NCI-H2171 treated with DMSO at 0.1 percent for 48 hours (cell line): Measurements from ENCODE around the gene SEMA4D.
"Not testable (repeated sequence)": the region's sequence is repeated elsewhere in the genome, so short reads cannot be mapped to it uniquely, and the experiment has no call there.

Experiments used
- DNase-seq: peaks from one replicate; lab custom pipeline; 2025; lab: John Stamatoyannopoulos, UW

Gene SEMA4D

DNA sequence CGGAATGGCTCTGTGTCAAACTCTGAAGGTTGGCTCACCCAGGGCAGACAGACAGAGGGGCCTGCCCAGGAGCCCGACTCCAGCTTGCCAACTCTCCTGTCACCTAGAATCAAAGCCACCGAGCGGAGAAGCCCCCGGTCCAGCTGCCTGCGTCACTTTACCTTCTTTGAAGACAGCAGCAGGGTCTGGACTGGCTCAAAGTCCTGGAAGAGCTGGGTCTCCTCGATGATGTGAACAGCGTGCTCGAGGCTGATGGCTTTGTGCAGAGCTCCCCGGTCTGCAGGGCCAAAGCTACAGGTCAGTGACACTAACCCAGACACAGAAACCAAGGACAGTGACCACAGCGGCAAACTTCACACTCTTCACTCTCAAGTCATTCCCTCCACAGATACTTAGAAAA lies 111.7 kb downstream of the SEMA4D start:
- no peak for DNase-seq

DNA sequence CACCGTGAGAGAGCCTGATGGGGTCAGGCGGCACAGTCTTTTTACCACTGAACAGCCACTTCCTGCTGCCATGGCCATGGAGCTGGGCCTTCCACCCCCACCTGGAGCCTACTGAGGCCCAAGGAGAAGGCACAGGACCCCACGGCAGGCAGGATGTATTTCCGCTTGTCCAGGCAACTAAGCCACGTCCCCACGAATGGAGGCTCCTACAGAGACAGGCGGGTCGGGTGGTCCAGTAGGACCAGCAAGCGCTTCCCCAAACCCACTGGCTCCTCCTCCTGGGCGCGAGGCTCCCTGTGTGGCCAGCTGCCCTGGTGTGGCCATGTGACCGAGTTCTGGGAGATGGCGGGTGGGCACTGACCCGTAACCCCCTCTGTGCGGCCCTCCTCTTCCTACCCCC lies 113.1 kb downstream of the SEMA4D start:
- DNase-seq = no peak

- no peak for DNase-seq
Measured at GRCh38 chr9:89383721-89384300, 114.1 kb downstream of the SEMA4D start.

DNA sequence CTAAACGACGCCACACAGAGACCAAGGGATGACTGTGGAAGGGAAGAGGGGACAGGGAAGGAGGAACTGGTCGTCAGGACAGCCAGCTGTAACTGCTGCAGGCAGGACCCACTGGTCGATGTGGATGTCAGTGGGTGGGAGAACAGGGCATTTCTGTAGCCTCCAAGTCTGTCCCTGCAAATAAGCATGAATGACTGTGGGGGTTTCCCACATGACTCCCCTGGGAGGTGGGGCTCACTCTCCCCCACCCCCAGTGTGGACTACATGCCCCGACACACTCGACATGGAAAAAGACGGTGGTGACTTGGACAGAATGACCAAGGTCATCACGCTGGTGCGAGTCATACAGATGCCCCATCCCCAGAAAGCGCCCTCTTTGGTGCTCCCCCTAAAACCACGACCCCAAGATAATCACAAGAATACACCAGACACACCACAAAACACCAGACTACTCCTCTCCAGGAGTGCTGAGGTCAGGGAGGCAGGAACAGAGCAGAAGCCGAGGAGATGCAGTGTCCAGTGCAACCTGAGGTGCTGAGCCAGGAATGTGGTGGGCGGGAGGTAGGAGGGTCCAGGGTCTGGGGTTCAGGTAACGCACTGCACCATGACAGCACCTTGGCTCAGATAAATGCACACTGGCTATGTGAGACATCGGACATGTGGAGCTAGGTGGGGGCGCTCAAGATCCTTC lies 114.7 kb downstream of the SEMA4D start:
- no peak for DNase-seq

DNA sequence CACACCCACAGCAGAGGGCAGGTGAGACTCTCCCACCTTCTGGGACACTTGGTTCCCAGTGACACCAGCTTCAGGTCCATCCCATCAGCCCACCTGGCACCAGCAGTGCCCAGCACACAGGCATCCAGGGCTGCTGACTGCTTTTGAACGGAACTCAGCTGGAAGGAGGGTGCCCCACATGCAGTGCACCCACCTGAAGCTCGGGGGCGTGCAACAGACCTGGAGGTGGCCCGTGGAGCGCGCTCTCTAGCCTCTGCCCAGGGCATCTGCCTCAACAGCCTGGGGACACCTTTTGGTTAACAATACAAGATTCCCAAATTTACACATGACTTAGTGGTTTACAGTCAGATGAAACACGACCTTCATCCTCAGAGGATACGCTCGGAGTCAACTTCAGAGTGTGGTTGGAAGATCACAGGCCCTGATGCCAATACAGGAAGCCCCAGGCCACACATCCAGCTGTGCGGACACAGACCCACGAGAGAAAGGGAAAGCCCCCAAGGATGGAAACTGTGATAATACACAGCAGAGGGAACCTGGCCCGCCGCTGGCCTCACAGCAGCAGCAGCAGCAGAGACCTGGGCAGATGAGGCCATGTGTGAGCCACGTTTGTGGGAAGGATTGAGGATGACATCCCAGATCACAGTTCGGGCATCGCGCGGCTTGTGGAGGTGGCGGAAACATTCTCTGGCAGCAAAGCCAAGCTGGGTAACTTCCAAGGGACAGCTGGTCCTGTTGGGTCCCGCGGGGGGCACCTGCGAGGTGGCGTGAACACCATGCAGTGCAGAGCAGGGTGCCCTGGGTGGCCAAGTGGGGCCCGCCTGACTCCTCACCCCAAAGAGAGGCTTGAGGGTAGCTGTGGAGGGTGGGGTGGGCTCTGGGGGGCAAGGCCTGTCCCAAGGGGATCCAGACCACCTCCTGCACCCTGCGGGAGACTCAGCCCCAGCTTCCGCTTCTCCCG lies 115.6 kb downstream of the SEMA4D start:
- no peak for DNase-seq

GRCh38 chr9:89381308-89381609 lies 116.7 kb downstream of the SEMA4D start:
- DNase-seq = no peak

DNA sequence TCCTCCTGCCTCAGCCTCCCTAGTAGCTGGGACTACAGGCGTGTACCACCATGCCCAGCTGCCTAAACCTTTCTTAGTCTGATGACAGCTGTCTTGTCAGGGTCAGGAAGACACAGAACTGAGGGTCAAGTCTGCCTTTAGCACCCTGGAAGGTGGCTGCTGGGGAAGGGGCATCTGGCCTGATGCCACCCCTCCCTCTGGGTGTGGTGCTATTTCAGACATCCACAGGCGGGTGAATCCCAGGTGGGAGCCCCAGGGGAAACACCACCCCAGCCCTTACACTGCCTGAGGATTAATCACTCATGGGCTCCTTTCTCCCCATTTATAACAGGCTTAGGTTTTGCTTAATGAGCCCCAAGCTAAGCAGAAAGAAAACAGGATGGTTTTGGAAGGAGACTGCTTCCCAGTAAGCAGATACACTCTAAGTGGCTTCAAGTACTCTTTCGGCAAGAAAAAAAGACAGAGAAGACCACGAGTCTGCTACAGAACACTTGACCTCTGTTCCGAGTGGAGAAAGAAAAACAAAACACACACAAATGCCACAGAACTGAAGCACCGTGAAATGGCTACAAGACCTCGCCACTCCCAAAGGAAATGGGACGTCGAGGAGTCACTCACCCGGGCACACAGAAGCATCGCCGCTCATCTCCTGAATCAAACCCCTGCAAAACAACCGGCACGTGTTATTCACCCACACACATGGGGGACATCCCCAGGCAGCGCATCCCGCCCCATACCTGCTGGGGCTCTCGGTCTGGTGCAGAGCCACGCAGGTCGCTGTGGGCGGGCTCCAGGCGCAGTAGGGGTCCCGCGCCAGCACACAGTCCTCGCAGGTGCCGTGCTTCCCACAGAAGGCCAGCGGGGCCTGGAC lies 117.2 kb downstream of the SEMA4D start:
- DNase-seq = no peak

- DNase-seq = no peak
Measured at GRCh38 chr9:89379508-89380115, 118.3 kb downstream of the SEMA4D start.

DNA sequence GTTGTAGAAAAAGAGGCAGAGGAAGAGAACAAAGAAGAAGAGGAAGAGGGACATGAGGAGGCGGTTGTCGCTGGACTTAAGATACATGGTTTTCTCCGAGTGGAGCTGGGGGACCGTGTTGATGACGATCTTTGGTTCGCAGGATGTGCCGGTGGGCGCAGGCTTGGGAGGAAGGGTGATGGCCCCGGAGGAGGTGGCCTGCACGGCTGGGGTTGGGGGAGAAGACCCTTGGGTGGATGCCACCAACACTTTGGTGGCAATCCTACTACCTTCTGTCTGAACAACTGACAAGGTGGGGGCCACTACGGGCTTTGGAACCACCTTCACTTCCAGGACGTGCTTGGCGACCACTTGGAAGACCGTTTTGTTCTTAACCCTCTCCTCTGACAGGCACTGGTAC lies 118.9 kb downstream of the SEMA4D start:
- DNase-seq = no peak

- no peak for DNase-seq
Measured at GRCh38 chr9:89378541-89378940, 119.4 kb downstream of the SEMA4D start.

DNA sequence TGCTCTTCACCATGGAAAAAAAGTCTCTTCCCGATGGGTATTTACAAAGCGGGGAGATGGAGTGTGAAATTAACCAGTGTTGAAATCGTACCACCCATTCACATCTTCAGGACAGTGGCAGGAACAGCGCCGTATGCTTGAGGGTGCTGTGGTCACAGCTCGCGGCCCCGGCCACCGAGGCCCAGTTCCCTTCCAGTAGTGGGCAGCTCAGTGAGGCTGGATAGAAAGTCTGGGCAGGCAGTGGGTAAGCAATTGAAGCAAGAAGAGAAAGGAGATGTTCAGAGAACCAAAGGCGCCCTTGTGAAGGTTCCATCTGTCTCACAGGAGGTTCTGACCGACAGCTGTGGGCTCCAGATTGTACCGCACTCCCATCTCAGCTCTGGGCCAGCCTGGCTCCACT lies 120.5 kb downstream of the SEMA4D start:
- no peak for DNase-seq

- no peak for DNase-seq
Measured at GRCh38 chr9:89376741-89377351, 121.1 kb downstream of the SEMA4D start.

GRCh38 chr9:89376286-89376685 lies 121.6 kb downstream of the SEMA4D start:
- DNase-seq = no peak

- DNase-seq = no peak
Measured at GRCh38 chr9:89375191-89375760, 122.6 kb downstream of the SEMA4D start.

DNA sequence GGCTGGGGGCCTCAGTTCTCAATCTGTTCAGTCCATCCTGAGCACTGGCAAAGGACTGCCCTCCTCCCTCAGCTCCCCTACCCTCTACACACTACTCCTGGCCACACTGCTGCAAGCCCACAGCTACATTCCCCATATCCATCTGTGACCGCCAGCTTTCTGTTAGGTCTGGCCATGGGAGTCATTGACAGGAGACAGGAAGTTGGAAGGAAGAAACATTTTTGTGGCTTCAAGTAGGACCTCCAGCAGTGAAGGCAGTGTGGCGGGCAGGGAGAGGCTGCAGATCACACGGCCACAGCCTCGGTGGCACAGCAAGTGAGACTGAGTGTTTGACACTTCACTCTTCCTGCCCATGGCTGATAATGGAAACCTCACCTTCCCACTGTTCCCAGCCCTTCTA lies 123.7 kb downstream of the SEMA4D start:
- DNase-seq = no peak

DNA sequence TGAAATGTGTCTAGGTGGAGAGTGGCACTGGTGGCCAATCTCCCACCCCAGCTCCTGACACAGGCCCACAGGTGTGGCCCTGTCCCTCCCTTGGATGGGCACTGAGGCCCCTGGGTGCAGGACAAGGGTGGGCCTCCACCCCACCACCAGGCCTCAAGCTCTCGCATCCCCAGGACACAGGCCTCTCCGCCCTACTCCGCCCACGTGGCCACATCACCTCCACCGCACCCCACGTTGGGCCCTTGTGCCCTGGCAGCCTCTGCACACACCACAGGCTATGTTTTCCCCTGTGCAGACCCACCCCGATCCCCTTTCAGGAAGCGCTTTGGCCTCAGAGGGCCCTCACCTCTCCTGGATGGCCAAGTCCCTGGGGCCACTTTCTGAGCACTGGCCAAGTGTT lies 124.9 kb downstream of the SEMA4D start:
- no peak for DNase-seq

- no peak for DNase-seq
Measured at GRCh38 chr9:89372230-89372816, 125.6 kb downstream of the SEMA4D start.

DNA sequence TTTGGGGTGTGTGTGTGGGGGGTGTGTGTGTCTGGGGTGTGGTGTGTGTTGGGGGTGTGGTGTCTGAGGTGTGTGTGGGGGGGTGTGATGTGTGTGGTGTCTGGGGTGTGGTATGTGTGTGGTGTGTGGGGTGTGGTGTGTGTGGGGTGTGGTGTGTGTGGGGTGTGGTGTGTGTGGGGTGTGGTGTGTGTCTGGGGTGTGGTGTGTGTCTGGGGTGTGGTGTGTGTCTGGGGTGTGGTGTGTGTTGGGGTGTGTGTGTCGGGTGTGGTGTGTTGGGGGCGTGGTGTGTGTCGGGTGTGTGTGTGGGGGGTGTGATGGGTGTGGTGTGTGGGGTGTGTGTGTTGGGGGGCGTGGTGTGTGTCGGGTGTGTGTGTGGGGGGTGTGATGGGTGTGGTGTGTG lies 126.1 kb downstream of the SEMA4D start:
- not testable (repeated sequence) for DNase-seq

- DNase-seq = no peak
Measured at GRCh38 chr9:89370593-89370992, 127.3 kb downstream of the SEMA4D start.

- no peak for DNase-seq
Measured at GRCh38 chr9:89368978-89369377, 128.9 kb downstream of the SEMA4D start.

DNA sequence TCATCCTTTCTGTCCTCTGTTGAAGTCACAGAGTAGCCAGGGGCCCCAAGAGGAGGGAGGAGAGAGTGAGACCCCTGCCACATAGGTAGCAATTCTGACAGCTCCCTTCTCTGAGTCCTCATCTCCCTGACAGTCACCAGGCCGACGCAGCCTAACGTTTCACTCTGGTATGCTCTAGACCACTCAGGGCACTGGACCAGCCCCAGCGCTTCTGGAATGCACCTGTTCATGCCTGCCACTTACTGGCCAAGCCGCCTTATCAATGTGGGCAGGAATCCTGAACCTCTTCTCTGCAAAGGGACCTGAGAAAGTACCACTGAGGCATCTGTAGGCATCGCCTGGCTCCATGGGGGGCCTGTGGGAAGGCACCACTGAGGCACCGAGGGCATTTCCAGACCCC lies 129.4 kb downstream of the SEMA4D start:
- no peak for DNase-seq
